GM10847 (cell line): ENCODE measurements around the gene CASZ1.

Source experiments
- POLR2A ChIP-seq: IDR thresholded peaks from 2 replicates; pipeline ENCODE4 v1.6.1; 2011; ENCODE audit not compliant: insufficient read length; ENCODE audit errors: extremely low read depth

CASZ1 gene

DNA sequence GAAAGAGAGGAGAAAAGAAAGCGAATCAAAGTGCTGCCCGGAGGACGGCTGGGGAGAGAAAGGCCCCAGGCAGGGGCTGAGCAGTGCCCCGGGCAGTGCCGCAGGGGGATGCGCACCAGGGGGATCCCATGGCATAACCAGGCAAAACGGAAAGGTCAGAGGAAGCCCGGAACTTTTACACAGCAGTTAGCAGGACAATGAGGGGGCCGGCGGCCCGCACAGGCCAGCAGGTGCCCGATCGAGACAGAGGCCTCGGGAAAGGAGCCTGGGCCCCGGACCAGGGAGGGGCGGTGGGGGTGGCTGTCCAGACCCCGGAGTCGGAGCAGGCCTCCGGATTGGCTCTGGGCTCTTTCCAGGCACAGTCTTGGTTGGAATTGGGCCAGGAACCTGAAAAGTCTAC is 86.8 kb downstream of the CASZ1 start:
- no peak for TF ChIP-seq POLR2A

DNA sequence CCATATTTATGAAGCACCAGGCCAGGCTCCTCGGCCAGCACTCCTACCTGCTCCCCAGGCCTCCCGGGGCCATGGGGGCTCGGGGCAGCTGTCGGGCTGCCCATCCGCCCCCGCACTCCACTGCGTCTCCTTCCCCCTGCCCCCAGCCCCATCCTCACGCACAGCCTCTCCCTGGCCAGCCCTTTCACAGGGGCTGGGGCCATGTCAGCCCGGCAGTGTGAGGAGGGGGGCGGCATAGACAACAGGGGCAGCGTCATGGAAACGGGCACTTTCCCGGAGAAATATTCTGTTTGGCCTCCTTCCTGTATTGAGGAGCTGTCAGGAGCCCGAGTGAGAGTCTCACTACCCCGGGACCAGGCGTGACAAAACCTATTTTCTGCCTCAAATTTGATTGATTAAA is 87.3 kb downstream of the CASZ1 start:
- no peak for TF ChIP-seq POLR2A

DNA sequence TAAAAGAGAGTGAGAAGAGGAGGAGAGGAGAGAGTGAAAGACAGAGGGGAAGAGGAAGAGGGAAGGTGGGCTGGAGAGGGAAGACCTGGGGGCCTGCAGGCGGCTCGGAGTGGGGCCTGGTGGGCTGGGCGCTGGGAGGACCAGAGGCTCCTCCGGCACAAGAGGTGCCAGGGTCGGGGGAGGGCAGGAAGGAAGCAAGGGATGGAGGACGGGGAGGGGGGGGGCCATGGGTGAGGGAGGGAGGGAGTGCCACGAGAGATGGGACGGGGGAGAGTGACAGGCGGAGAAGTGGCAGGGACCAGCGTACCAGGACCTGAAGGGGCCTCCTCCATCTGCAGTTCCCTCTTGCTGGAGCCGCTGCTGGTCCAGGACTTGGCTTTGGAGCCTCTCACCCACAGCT is 87.7 kb downstream of the CASZ1 start:
- TF ChIP-seq POLR2A = no peak

DNA sequence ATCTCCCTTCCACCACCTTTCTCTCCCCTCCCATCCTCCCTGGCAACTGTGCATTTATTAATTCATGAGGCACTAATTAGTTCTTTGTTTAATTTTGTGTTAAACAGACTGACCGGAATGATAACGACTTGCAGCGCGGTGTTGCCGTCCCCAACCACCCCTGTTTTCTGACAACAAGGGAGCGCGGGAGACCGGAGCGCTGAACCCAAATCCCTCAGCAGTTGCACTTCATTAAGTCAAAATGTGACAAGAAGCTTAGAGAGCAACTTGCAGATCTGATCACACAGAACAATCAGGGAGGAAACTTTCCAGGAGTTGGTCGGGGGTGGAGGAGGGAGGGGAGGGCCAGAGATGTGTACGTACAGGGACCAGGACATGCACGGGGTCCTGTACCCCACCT is 89.2 kb downstream of the CASZ1 start:
- TF ChIP-seq POLR2A = no peak

DNA sequence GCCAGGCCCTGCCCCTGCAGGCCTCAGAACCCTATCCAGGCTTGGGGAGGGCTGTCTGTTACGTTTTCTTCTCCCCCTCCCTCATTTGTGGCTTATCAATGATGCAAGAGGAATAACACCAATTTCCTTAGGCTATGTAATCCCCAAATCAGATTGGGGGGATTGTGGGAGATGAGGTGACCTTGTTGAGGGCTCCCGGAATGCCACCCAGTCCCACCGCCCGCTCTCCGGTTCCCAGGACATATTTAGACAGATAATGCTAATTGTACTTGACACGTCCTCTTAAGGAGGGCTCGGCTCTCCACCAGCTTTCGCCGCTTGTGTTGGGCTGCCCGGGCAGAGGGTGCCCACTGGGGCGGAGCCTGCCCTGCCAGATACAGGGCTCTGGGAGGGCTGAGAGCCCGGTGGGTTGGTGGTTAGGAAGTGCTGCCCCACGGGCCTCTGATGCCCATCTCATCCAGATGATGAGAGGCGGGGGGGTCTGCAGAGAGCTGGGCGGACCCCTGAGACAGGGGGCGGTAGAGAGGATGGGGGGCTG is 90.0 kb downstream of the CASZ1 start:
- TF ChIP-seq POLR2A = no peak

DNA sequence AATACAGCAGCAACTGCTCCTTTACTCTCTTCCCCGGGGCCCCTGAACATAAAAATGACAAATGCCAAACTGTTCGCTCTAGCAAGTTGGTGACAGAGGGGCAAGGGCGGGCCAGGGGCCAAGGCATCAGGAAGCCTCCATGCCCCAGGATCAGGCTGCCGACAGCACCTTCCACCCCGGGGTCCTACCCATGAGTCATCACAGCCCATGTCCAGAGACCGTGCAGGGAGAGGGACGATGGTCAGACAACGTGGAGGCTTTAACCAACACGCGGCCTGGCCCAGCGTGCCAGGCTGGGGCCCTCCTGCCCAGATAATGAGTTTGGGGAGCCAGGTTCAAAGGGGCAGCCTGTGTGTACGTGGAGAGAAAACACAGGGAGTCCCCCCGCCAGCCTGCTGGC is 90.5 kb downstream of the CASZ1 start:
- no peak for TF ChIP-seq POLR2A

DNA sequence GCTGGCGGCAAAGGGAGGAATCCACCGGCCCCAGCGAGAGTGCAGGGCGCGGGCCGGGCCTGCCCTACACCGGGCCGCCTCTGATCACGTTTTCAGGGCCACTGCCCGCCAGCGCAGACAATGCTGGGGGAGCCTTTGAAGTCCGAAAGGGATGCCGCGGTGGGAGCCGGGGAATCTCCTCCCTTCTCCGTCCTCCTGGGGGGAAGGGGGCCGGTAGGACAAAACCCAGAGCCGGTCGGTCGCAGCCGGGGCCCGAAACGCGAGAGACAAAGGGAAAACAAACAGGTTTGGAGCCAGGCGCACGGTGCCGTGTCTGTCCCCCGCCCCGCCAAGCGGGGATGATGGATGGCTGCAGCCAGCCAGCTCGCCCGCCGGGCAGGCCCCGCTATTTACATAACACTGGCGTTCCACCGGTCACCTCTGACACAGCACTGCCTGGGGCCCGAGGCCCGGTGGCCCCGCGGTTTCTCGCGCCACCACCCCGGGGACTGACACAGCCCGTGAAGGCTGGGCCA is 92.0 kb downstream of the CASZ1 start:
- no peak for TF ChIP-seq POLR2A

DNA sequence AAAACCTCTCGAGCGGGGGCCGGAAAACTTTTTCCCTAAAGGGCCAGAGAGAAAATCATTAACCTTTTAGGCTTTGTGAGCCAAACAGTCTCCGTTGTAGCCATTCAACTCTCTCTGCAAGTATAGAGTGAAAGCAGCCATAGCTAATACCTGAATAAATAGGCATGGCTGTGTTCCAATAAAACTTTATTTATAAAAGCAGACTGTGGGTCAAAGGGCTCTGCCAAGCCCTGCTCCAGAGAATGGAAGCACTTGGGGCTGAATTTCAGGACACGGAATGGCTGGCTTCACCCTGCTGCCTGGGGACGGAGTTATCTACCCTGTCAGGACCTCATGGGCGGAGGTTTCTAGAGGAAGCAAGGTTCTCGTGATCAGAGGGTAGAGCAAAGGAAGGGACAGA is 92.7 kb downstream of the CASZ1 start:
- TF ChIP-seq POLR2A = no peak

DNA sequence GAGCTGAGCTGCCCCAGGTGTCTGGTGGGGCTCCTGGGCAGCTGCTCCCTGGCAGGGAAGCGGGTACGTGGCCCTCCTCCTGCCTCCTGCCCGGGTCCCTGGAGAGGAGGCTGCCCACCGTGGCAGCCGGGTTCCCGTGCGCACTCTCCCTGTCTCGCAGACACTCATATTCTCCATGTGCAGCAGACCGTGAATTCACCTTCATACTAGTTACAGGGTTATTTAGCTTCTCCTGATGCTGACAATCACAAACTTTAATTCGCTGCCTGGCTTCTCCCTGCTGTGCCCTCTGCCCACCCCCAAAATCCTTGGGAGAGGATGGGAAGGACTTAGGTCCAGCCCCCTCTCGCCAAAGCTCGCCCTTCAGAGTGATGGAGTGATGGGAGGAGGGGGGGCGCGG is 95.3 kb downstream of the CASZ1 start:
- no peak for TF ChIP-seq POLR2A

DNA sequence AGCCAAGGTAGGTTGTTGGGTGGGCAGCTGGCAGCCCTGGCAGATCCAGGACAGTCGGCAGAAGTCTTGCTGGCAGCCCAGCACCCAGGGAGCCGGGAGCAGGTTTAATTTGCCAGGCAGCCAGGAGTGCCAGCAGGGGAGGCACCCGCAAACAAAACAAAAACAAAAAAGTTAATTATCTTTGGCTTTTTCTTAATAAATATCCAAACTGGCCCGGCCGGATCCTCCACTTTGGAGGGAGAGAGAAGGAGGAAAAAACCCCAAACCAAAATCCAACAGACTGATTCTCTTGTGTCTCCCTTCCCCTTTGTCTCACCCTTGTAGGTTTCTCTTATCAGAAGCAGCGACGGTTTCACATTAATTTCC is 97.0 kb downstream of the CASZ1 start:
- TF ChIP-seq POLR2A = no peak

DNA sequence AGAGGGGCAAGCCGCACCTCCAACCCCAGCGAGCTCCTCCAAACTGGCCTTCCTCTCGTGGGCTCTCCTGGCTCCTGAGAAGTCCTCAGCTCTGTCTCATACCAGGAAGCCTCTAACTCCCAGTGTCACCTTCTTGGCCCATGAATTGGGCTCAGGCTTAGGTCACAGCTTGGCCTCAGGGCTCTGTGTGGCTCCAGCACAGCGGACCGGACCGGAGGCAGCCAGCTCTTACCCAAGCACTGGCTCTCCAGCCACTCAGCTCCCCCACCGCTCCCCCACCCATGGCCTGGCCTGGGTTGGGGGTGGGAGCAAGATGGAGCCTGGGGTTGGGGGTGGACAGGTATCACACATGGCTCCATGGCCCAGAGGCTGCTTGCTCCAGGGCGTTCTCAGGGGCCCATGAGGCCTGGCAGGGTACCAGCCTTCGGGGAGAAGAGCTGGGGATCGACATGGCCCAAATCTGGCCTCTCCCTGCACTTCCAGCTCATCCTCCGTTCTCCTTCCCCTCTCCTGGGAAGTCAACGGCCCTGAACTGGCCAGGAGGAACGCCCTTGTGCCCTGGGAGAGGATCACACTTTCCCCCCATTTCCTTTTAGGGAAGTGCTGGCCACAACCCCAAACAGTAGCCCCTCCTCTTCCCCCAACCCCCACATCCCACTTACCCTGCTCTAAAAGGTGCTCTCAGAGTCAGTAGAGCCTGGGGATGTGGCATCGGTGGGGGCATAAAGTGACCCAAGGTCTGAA is 97.5 kb downstream of the CASZ1 start:
- TF ChIP-seq POLR2A = no peak

DNA sequence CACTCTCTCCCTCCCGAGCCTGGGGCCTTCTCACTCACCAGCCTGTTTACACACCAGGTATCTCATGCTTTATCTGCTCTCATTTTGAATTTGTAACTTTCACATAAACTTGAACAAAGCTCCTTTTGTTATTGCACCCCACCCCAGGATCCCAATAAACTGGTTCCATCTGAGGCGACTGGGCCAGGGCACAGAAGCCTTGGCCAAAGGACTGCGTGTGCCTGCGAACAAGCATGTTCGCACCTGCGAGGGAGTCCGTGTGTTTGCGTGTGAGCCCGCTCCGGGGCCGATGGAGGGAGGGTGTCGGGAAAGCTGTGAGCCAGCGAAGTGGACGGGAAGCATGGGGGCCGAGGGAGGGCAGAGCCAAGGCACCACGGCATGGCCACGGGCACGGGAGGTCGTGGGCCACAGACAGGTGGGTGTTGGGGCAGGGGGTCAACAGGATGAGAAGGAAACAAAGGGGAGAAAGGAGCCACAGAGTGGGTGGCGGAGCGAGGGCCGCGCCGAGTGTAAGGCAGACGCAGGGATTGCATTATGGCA is 98.8 kb downstream of the CASZ1 start:
- TF ChIP-seq POLR2A = no peak

DNA sequence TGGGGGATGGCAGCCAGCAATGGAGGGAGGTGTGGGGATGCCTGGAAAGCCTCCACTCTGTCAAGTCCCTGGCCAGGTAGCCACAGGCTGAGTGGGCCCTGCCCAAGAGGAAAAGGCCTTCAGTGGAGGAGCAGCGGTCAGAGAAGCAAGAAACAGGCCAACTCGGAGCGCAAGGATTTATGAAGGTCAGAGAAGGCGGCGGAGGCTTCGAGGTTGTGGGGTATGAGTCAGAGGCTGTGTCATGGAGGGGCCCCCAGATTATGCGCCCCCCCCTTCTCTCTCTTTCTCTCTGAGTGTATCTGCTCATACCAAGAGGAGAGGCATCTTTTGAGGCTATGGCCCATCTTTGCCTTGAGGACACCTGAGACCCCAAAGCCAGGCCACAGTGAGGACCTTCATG is 99.5 kb downstream of the CASZ1 start:
- no peak for TF ChIP-seq POLR2A

DNA sequence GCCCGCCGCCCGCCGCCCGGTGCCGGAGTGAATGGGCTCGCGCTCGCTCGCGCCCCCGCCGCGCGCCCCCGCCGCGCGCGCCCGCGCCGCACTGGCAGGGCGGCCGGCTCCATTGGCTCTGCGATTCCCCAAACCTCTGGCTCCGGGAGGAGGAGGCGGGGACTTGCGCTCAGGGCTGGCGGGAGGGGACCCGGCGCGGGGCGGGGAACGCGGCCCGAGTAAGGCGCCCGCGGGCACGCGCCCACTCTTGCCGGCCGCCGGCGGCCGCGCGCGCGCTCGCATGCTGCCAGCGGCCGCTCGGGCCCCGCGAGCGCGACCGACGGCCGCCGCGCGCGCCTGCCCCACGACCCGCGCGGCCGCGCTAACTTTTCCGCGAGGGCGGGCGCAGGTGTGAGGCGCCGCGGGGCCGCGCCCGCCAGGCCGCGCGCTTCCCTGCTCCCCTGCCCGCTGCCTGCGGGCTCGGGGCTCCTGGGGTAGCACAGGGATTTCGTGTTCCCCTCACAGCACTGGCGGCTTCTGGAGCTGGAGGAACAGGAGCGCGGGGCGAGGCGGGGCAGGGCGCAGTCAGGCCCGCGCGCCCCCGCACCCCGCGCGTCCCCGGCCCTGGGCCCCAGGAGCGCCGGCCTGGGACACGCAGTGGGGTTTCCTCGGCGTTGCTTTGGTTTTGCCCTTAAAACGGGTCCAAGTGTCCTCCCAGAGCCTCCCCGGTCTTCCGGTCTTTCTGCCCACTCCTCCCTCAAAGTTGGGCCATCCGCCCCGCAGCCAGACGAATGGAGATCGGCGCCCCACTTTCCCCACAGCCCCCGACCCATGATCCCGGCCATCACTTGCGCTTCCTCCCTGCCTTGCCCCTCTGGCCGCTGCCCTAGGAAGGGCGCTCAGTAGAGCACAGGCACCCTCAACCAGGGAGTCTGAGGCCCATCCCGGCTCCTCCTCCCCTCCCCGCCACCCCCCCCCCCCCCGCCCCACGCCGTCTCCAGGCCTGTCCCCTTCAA is 101.5 kb downstream of the CASZ1 start:
- TF ChIP-seq POLR2A = no peak

DNA sequence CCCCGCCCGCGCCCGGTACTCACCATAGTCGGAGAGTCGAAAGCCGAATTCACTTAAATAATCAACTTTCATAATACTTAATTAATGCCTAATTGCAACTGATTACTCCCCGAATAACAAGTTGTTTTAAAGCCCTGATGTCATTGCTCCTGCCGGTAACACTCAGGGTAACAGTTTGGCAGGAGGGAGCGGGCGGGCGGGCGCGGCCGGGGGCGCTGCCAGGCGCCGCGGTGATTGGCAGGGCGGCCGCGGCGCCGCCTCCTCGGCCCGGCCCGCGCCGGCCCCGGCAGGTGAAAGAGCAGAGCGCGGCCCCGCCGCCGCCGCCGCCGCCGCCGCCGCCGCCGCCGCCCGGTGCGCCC is 102.2 kb downstream of the CASZ1 start:
- TF ChIP-seq POLR2A = no peak
